Stimulated activated CD8-positive, alpha-beta memory T cell treated with anti-CD3 and anti-CD28 coated beads, Interleukin-12 subunit alpha, Interleukin-12 subunit beta, amount 100 ng/mL, for 1 hour (primary cell): ENCODE results near the gene PNLIPRP1.

Experiments used
- DNase-seq: peaks from one replicate; pipeline ENCODE4 v3.0.0-alpha.2; 2020; ENCODE audit warnings: low read depth

The PNLIPRP1 gene

DNA sequence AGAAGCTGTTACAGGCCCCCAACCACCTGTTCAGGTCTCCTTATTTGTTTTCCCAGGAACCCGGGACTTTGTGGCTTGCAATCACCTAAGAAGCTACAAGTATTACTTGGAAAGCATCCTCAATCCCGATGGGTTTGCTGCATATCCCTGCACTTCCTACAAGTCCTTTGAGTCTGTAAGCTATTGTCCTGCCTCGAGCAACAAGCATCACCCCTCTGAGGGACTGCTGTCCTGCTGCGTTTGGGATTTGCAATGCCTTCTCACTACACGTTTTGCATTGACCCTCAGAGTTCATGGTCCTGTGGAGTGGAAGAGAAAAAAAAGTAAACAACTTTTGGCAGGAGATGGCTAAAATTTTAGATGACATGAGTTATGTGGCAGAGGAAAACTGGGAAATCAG is 9.2 kb downstream of the PNLIPRP1 start:
- no peak for DNase-seq

DNA sequence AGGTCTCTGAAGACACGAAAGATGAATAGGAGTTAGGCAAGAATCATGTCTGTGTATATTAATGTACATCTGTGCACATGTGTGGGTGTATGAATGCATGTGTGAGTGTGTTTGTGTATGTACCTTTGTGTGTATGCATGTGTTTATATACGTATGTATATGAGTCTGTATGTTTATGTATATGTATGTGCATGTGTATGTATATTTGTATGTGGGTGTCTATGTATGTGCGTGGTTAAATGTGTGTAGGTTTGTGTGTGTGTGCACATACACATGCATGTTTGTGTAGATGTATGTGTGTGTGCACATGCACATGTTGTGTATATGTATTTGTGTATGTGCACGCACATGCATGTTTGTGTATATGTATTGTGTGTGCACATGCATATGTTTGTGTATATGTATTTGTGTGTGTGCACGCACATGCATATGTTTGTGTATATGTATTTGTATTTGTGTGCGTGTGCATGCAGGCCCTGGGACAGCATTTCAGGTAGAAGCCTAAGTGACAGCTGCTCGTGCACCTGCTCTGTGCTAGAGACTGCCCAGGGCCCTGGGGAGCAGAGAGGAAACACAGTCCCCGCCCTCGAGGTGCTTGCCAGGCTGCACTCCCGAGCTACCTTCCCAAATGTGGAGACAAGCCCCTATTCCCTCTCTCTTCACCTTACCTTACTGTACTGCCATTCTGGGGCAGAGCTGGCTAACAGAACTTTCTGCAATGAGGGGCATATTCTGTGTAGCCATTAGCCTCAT is 12.1 kb downstream of the PNLIPRP1 start:
- DNase-seq: no peak

DNA sequence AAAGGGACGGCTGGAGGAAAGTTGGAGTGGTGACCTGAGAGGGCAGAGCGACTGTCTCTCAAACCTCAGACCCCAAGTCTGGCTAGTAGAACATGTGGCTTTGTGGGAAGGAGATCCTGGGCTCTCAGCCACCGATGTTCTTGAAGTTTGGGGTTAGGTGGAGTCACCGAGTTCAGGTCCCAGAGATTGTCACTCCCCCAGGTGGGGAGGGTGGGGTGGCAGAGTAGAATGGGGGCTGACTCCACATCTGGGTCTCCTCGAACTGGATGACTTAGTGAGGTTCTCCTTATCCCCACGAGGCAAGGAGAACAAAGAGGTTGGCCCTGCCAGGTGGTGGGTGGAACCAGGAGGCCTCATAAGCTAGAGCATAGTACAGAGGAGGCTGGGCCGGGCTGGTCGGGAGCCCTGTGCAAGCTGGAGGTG is 15.3 kb downstream of the PNLIPRP1 start:
- no peak for DNase-seq

DNA sequence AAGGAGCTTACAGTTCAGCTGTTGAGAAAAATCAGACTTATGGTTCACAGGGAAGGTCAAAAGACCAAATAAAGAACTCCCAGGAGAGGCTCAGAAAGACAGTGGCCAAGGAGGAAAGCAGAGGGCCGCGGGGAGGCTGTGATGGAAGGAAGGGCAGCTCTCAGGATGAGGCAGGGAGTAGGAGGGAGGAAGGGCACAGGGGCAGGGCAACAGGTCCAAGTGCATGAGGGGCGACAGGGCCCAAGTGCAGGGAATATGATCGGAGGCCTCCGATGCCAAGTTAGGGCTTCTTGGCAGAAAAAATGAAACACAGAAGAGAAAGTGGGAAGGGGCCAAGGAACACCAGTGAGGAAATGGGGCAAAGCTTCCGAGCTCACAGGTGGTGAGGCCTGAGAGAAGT is 16.6 kb downstream of the PNLIPRP1 start:
- DNase-seq: no peak

DNA sequence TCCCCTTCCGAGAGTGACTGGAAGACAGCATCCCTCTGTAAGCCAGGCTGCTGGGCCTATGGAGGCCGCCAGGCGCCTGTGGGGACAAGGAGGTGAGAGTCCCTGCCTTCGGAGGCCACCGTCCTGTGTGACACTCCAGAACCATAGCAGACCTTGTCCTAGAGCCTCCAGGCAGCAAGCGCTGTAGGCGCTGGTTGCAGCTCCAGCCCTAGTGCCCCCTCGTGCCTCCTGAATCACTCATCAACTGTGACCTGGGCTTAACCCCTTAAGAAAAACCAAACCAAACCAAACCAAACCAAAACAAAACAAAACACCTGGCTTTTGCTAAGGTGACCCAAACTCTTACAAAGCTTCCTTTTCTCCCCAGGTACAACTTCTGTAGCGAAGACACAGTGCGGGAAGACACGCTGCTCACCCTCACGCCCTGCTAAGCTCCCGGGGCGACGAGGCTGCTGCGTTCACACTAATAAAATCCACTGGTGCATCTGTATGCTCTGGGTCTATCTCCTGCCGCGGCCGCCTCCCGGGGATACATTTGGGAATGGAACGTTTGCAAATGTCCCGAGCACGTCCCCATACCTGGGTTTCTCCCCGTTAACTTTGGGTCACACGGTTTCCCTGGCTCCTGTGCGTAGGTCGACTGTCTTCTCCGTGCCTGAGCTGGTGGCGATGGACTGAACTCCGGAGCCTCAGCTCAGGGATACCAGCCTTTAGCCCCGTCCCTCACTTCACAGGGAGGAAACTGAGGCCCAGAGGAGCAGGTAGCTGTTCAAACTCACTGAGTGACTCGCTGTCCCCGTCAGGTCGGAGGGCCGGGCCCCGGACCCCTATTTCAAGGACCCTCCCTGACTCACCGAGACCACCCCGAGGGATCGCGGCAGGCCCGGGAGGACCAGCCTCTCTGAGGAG is 18.2 kb downstream of the PNLIPRP1 start:
- no peak for DNase-seq

GRCh38 chr10:116610443-116611152 is 19.8 kb downstream of the PNLIPRP1 start:
- no peak for DNase-seq

GRCh38 chr10:116611153-116611545 is 20.4 kb downstream of the PNLIPRP1 start:
- DNase-seq: no peak

DNA sequence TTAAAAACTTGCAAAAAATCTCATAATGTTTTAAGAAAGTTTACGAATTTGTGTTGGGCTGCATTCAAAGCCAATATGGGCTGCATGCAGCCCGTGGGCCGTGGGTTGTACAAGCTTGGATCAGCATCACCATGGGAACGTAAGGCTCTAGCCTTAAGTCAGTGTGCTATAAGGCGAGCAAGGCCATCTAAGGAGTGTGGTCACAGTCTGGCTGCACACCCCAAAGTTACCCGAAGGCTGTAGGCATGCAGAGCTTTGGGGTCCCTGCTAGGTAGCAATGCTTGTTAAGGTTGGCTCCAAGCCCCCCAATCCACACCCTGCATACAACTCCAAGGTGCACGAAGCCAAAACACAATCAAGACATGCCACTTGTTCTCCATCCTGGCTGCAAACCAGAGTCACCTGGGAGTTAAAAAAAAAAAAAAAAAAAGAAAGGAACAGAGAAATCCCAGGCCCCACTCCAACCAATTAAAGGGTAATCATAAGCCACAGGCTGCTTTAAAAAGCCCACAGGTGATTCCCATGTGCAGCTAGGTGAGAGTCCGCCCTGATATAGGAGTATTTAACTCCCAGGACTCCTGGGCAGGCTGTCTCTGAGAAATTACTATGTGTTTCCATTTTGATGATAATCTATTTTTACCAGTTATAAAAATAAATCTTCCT is 21.5 kb downstream of the PNLIPRP1 start:
- DNase-seq: no peak

- no peak for DNase-seq
Measured at GRCh38 chr10:116613471-116613870, 22.7 kb downstream of the PNLIPRP1 start.

GRCh38 chr10:116614796-116615195 is 24.0 kb downstream of the PNLIPRP1 start:
- DNase-seq: no peak

DNA sequence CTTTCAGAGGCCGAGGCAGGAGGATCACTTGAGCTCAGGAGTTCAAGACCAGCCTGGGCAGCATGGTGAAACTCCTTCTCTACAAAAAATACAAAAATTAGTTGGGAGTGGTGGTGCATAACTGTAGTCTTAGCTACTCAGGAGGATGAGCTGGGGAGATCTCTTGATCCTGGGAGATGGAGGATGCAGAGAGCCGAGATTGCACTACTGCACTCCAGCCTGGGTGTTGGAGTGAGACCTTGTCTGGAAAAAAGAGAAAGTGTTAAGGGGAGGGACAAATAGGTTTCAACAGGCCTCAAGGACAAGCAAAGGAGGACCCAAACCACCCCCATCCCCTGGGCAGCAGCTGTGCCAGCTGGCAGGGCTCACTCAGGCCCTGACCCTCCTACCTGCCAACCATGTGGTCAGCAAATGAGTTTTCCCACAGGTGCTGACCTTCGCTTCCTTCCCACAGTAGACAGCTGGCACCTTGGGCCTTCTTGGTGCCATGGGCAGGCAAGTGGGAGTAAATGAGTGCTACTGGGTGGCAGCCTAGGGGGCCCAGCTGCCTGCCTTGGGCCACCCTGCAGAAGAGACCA is 24.5 kb downstream of the PNLIPRP1 start:
- DNase-seq: no peak

- no peak for DNase-seq
Measured at GRCh38 chr10:116620423-116621400, 30.0 kb downstream of the PNLIPRP1 start, which contains the start of gene PNLIPRP2. PNLIPRP2 (plus strand) TSS chr10:116620953.

DNA sequence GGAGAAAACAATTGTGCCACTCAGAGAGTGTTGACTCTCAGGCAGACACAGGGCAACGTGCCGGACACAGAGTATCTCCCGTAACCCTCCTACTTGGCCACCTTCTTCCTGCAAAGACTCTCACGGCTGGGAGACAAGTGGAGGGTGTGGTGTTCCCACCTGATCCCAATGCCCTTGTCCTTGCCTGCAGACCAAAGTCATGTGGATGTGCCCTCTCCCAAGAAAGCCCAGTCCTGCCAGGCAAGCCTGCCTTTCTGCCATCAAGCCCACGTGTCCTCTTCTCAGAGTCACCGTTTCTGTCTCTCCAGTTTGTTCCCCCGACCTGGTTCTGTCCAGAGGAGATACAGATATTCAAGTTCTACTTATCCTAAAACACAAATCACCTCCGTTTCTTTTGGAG is 30.7 kb downstream of the PNLIPRP1 start:
- no peak for DNase-seq

DNA sequence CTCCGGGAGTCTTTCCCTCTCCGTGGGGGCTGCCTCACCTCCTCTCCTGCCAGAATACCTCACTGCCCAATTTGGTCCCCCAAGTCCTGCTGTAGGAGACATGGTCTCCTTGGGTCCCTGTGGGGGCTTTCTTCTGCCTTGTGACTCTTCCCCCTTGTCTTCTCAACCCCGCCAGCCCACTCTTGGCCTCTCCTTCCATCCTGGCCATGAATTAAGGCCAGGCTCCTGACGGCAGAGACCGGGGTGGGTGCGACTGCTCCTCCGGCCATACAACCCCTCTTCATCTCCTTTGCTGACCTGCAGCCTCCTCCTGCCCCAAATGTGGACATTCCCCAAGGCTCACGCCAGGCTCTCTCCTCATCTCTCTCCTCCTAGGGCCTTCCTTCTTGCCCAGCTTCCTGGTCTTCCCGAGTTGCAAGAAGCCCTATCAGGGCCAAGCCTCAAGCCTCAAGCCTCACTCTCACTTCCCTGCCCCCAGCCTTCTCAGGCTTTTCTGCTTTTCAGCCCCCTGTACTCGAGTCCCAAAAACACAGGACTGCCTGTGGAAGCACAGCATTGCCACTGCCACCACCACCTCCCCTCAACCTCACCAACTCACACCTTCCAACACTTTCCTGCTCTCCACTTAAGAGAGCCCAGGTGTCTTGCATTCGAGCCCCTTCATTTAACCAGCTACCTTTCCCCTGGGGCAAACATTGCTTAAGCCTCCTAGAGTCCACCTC is 31.3 kb downstream of the PNLIPRP1 start:
- DNase-seq: no peak

DNA sequence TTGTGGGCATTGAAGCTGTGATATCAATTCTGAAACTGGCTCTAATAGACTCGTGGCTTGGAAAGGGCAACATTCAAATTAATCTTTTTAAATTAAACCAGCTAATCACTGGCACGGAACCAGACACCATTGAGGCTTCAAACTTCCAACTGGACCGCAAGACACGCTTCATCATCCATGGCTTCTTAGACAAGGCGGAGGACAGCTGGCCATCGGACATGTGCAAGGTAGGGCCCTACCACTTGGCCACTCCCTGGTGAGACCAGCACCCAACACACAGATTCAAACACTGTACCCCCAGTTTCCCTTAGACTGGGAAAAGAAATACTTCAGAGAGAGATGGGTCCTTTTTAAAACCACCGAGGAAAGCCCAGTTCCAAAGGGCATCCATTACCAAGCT is 35.1 kb downstream of the PNLIPRP1 start:
- no peak for DNase-seq

DNA sequence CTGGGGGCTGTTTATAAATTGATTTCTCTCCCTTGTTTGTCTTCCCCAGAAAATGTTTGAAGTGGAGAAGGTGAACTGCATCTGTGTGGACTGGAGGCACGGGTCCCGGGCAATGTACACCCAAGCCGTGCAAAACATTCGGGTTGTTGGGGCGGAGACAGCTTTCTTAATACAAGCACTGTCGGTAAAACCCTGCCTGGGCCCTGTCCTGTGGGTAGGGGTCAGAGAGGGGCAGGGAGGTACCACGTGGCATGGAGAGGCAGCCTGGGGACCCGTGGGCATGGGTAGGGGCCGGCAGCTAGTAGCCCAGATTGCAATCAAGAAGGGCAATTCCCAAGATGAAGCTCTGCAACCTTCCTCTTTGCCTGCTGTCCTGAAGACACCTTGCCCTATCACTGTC is 36.1 kb downstream of the PNLIPRP1 start:
- no peak for DNase-seq

- no peak for DNase-seq
Measured at GRCh38 chr10:116627386-116627933, 36.7 kb downstream of the PNLIPRP1 start.

- no peak for DNase-seq
Measured at GRCh38 chr10:116629340-116629739, 38.6 kb downstream of the PNLIPRP1 start.

- DNase-seq: no peak
Measured at GRCh38 chr10:116630020-116630419, 39.3 kb downstream of the PNLIPRP1 start.
